RPMI7951 (cell line): ENCODE results near the gene SLC25A47. TPM values are rescaled to one million over a fixed set of nuclear protein-coding genes. Genes with fewer than 3 reads are reported as not detected.
"Not testable (repeated sequence)": the region's sequence is repeated elsewhere in the genome, so short reads cannot be mapped to it uniquely, and the experiment has no call there.

Experiments
- DNase-seq: peaks from one replicate; pipeline ENCODE4 v3.0.0-alpha.2; 2012; ENCODE audit warnings: low read depth
- total RNA-seq: library from RNA; depleted of rRNA; stranded (reverse); fragments of >200 nt; shearing (Covaris generic); gene quantifications from 2 replicates; pipeline ENCODE4 v1.2.3, GENCODE V29; 2014; rRNA removed

The SLC25A47 gene
- not detected in 2 replicates for total RNA-seq

- DNase-seq: no peak
Observed at GRCh38 chr14:100323121-100323941, at the start of gene SLC25A47. Gene SLC25A47, plus strand, starts transcription at chr14:100323339. Its CDS starts 76 bp downstream, at chr14:100323415.

- no peak for DNase-seq
Observed at GRCh38 chr14:100274250-100274649, 48.9 kb upstream of the SLC25A47 start.

- no peak for DNase-seq
Observed at GRCh38 chr14:100275214-100275613, 47.9 kb upstream of the SLC25A47 start.

GRCh38 chr14:100278702-100279101 is 44.4 kb upstream of the SLC25A47 start:
- peak; percentile 69 for DNase-seq

- no peak for DNase-seq
Observed at GRCh38 chr14:100279133-100279532, 44.0 kb upstream of the SLC25A47 start.

GRCh38 chr14:100279563-100279962 is 43.6 kb upstream of the SLC25A47 start:
- DNase-seq: no peak

- DNase-seq: no peak
Observed at GRCh38 chr14:100281286-100282082, 41.7 kb upstream of the SLC25A47 start.

- DNase-seq: no peak
Observed at GRCh38 chr14:100282083-100282350, 41.1 kb upstream of the SLC25A47 start.

GRCh38 chr14:100282766-100283419 is 40.2 kb upstream of the SLC25A47 start:
- peak; percentile 60 for DNase-seq

GRCh38 chr14:100283436-100283835 is 39.7 kb upstream of the SLC25A47 start:
- DNase-seq: not testable (repeated sequence)

GRCh38 chr14:100283984-100284881 is 38.9 kb upstream of the SLC25A47 start:
- DNase-seq: no peak

GRCh38 chr14:100285021-100285912 is 37.9 kb upstream of the SLC25A47 start:
- peak; percentile 16 for DNase-seq

GRCh38 chr14:100285913-100286400 is 37.2 kb upstream of the SLC25A47 start:
- no peak for DNase-seq

- no peak for DNase-seq
Observed at GRCh38 chr14:100286484-100287191, 36.5 kb upstream of the SLC25A47 start.

GRCh38 chr14:100287202-100287997 is 35.7 kb upstream of the SLC25A47 start:
- DNase-seq: no peak

GRCh38 chr14:100287998-100288295 is 35.2 kb upstream of the SLC25A47 start:
- DNase-seq: not testable (repeated sequence)

GRCh38 chr14:100288382-100289185 is 34.6 kb upstream of the SLC25A47 start:
- DNase-seq: no peak
